ENCODE data around the gene URI1. TPM values are rescaled to one million over a fixed set of nuclear protein-coding genes. Genes with fewer than 3 reads are reported as not detected.
"Not testable (repeated sequence)": the region's sequence is repeated elsewhere in the genome, so short reads cannot be mapped to it uniquely, and the experiment has no call there.

The URI1 gene
- total RNA-seq, 4 donors from 2014 or later, result 59.1 to 125 (median 67.6) TPM

DNA sequence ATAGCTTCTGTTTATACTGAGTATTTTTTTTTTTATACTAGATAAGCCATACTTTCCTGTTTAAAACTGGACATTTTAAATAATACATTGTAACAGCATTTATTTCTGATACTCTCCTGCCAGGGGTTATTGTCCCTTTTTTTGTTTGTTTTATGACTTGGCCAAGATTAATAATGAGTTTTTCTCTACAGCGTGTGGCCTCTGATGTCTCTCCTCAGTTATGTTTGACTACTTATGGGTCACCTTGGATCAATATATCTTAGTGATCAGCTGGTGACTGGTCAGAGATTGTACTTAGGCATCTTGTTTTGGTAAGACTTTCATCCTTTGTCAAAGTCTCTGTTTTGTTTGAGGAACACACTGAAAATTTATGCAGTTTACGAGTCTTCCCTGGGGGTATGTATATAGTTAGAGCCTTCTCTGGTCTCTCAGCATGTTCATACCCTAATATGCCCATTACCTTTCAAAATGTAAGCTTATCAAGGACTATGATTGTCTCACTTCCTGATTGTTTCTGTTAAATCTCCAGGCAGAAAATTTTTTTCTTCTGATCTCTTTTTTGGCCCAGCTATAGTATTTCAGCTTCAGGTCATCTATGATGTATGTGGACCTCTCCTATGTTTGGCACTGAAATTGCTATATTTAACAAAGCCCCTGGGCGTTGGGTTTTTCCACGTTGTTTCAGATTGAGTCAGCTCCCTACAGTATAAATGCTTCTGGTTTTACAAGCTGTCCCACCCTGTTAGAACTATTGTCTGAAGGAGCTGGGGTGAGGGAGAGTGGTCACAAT lies 87.9 kb downstream of the URI1 start:
- no peak for DNase-seq
- Histone ChIP-seq H3K4me3 (no peak overlapping the region), H3K4me1 (no peaks in the 10 kb centered on the region), H3K36me3 (no peaks in the 10 kb centered on the region), H3K27me3 (no peaks in the 10 kb centered on the region), H3K27ac (no peak overlapping the region), H3K9me3 (no peaks in the 10 kb centered on the region)
- no peak for TF ChIP-seq CTCF (IDR thresholded peaks at IDR 0.05)
- no peak for TF ChIP-seq POLR2A (IDR thresholded peaks at IDR 0.05)
- intact Hi-C loops (cut with DNase I; ENCODE audit: low total_unique reads), result no loop called here

DNA sequence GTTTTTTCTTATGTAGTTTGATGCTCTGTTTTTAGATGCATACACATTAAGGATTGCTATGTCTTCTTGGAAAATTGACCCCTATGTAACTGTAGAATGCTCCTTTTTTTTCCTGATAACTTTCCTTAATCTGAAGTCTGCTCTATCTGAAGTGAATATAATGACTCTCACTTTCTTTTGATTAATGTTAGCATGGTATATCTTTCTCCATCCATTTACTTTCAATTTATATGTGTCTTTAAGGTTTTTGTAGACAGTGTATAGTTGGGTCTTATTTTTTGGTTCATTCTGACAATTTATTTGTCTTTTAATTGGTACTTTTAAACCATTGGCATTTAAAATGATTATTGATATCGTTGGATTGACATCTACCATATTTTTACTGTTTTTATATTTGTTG lies 92.3 kb downstream of the URI1 start:
- no peak for TF ChIP-seq CTCF (IDR thresholded peaks at IDR 0.05)
- no peak for TF ChIP-seq POLR2A (IDR thresholded peaks at IDR 0.05)
- Histone ChIP-seq H3K27me3 (no peaks in the 10 kb centered on the region), H3K9me3 (peaks cover 0 to 4% of the 10 kb centered on the region in 2 donors), H3K27ac (no peak overlapping the region), H3K4me1 (no peaks in the 10 kb centered on the region), H3K36me3 (no peaks in the 10 kb centered on the region), H3K4me3 (no peak overlapping the region)
- DNase-seq, result no peak
- intact Hi-C loops (cut with DNase I; ENCODE audit: low total_unique reads), result no loop called here

DNA sequence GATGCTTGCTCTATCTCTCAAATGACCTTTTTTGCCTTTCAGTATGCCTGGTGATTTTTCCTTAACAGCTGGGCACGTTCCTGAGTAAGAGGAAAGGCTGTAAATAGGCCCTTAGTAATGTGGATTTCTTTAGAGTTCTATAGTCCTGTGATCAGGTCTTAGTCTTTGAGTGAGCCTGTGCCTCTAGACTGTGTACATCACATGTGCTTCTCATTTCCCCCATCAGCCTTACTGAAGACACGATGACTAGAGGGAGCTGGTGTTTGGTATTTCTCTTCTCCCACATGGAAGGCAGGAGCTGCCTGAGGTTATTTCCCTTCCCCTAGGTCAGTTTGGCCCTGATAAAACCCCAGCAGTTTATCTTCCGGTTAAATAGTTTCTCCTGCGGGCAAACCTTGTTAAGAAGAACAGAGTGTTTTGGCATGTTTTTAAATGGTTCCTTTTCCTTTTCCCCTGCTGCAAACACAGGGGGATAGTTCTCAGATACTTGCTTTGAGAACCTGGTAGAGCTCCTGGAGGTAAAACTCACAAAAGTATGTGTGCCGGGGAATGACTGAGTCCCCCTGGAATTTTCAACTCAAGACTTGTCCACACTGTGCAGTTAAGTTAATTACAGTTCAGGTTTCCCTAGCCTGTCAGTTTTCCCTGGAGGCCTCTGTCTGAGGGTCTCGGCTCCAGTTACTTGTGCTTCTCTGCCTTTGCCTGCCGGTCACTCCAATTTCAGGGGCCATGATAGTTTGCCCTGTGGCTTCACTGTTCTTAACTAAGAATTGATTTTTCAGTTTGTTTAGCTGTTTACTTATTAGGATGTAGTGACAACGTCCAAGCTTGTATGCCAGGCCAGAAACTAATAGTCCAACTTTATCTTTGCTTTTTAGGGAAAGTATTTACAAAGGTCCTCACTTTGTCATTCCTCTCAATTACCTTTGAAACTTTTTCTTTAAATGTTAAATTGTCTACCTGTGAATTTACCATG lies 94.4 kb downstream of the URI1 start:
- Histone ChIP-seq H3K4me1 (no peaks in the 10 kb centered on the region), H3K4me3 (no peak overlapping the region), H3K36me3 (no peaks in the 10 kb centered on the region), H3K9me3 (peaks cover 0 to 4% of the 10 kb centered on the region in 2 donors), H3K27me3 (no peaks in the 10 kb centered on the region), H3K27ac (no peak overlapping the region)
- DNase-seq, result no peak
- intact Hi-C loops (cut with DNase I; ENCODE audit: low total_unique reads), result no loop called here
- TF ChIP-seq CTCF (IDR thresholded peaks at IDR 0.05) (no peak), POLR2A (IDR thresholded peaks at IDR 0.05) (no peak)

GRCh38 chr19:30037835-30038234 lies 95.8 kb downstream of the URI1 start:
- no peaks in the 10 kb centered on the region for H3K27me3 ChIP-seq
- no peaks in the 10 kb centered on the region for H3K36me3 ChIP-seq
- H3K27ac ChIP-seq, result no peak overlapping the region
- H3K9me3 ChIP-seq, result peaks cover 0 to 4% of the 10 kb centered on the region in 2 donors
- no peak for DNase-seq
- no peaks in the 10 kb centered on the region for H3K4me1 ChIP-seq
- intact Hi-C loops (cut with DNase I; ENCODE audit: low total_unique reads), result no loop called here
- H3K4me3 ChIP-seq, result no peak overlapping the region
- TF ChIP-seq POLR2A (IDR thresholded peaks at IDR 0.05) (no peak), CTCF (IDR thresholded peaks at IDR 0.05) (no peak)

- DNase-seq; H3K9me3 ChIP-seq; intact Hi-C loops (cut with DNase I; ENCODE audit: low total_unique reads); H3K27me3 ChIP-seq; H3K27ac ChIP-seq; H3K36me3 ChIP-seq; H3K4me1 ChIP-seq; H3K4me3 ChIP-seq: not testable (repeated sequence)
Measured at GRCh38 chr19:30041931-30042330, 99.9 kb downstream of the URI1 start.

DNA sequence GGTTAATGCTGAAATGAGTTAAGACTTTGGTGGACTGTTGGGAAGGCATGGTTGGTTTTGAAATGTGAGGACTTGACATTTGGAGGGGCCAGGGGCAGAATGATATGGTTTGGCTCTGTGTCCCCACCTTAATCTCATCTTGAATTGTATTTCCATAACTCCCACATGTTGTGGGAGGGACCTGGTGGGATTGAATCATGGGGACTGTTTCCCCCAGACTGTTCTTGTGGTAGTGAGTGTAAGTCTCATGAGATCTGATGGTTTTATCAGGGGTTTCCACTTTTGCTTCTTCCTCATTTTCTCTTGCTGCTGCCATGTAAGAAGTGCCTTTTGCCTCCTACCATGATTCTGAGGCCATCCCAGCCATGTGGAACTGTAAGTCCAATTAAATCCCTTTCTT lies 101.0 kb downstream of the URI1 start:
- DNase-seq; intact Hi-C loops (cut with DNase I; ENCODE audit: low total_unique reads); H3K4me1 ChIP-seq; H3K4me3 ChIP-seq; H3K36me3 ChIP-seq; H3K9me3 ChIP-seq; H3K27me3 ChIP-seq; H3K27ac ChIP-seq: not testable (repeated sequence)
